Sigmoid colon (tissue), 7 donors: ENCODE data around the gene ZNF701. TPM values are rescaled to one million over a fixed set of nuclear protein-coding genes. Genes with fewer than 3 reads are reported as not detected.
"Not testable (repeated sequence)": the region's sequence is repeated elsewhere in the genome, so short reads cannot be mapped to it uniquely, and the experiment has no call there.

ENCODE experiments used
- DNase-seq: peaks from one replicate; pipeline ENCODE4 v3.0.0-alpha.2; 2019
- H3K27ac ChIP-seq, 4 donors: fragments of 200-600 bp; sonication (generic); one replicate each; pipeline ENCODE4 v1.5.1; 2016 to 2019; ENCODE audit warnings: mild to moderate bottlenecking in 1 of 4
- H3K27me3 ChIP-seq, 3 donors: fragments of 200-600 bp; sonication (generic); one replicate each; pipeline ENCODE4 v1.5.1; 2019; ENCODE audit warnings: mild to moderate bottlenecking in 1 of 3
- H3K36me3 ChIP-seq, 4 donors: fragments of 200-600 bp; sonication (generic); one replicate each; pipeline ENCODE4 v1.5.1; 2016 to 2019
- H3K4me1 ChIP-seq, 4 donors: fragments of 200-600 bp; sonication (generic); one replicate each; pipeline ENCODE4 v1.5.1; 2017 to 2019
- H3K4me3 ChIP-seq, 4 donors: fragments of 200-600 bp; sonication (generic); one replicate each; pipeline ENCODE4 v1.5.1; 2017 to 2019; ENCODE audit warnings: mild to moderate bottlenecking in 2 of 4, moderate library complexity in 1 of 4
- H3K9me3 ChIP-seq, 4 donors: fragments of 200-600 bp in 3 of 4; sonication (generic) in 3 of 4; one replicate each; pipeline versions ENCODE4 v1.5.1 to v1.6.1; 2013 to 2019
- EP300 ChIP-seq, 4 donors: sonication (generic); formaldehyde crosslinking; IDR thresholded peaks; one replicate each; pipeline ENCODE4 v1.6.1; 2017; ENCODE audit warnings: antibody characterized with exemption in 4 of 4
- POLR2A ChIP-seq, 2 donors: fragments of 450-650 bp; IDR thresholded peaks; one replicate each; pipeline ENCODE4 v1.6.1; 2016; ENCODE audit warnings: antibody characterized with exemption in 2 of 2, mild to moderate bottlenecking in 2 of 2, moderate library complexity in 2 of 2
- POLR2AphosphoS5 ChIP-seq, 4 donors: sonication (generic); formaldehyde crosslinking; IDR thresholded peaks; one replicate each; pipeline ENCODE4 v1.6.1; 2017; ENCODE audit warnings: antibody characterized with exemption in 4 of 4
- WGBS, 2 donors: extraction: QIAGEN DNeasy Blood & Tissue Kit; methylation state at CpG; one replicate each; pipeline ENCODE4 v1.1.7; 2013; 5-methylcytosine and 5-hydroxymethylcytosine counted together
- intact Hi-C: fragments of 100-400 bp; cut with DNase I; formaldehyde crosslinking; loops from one replicate; pipeline ENCODE4 v1.15.1; 2023
- polyA plus RNA-seq, 3 donors: library from polyadenylated mRNA; stranded (reverse); fragments of 200-250 nt; gene quantifications; one replicate each; pipeline ENCODE4 v1.2.3, GENCODE V29; 2013
- total RNA-seq, 4 donors: library from RNA; depleted of rRNA; stranded (reverse); fragments of >200 nt; gene quantifications; one replicate each; pipeline ENCODE4 v1.1.0, GENCODE V29; 2016
- TF ChIP-seq, protein P1 (sequence below), 4 experiments: fragments of 450-650 bp in 3 of 4; fragments of 200-600 bp in 1 of 4; IDR thresholded peaks; one replicate each; pipeline ENCODE4 v1.5.1; 2016 to 2019; ENCODE audit warnings: antibody characterized with exemption in 4 of 4, mild to moderate bottlenecking in 3 of 4, moderate library complexity in 2 of 4
- donor health status: healthy with polysubstance abuse.
- donor health status: Bipolar disorder and iron deficiency.
- donor health status: healthy.

ZNF701 gene
- total and polyA plus RNA-seq, 7 donors, result 4.8 to 22.4 (median 12.4) TPM

DNA sequence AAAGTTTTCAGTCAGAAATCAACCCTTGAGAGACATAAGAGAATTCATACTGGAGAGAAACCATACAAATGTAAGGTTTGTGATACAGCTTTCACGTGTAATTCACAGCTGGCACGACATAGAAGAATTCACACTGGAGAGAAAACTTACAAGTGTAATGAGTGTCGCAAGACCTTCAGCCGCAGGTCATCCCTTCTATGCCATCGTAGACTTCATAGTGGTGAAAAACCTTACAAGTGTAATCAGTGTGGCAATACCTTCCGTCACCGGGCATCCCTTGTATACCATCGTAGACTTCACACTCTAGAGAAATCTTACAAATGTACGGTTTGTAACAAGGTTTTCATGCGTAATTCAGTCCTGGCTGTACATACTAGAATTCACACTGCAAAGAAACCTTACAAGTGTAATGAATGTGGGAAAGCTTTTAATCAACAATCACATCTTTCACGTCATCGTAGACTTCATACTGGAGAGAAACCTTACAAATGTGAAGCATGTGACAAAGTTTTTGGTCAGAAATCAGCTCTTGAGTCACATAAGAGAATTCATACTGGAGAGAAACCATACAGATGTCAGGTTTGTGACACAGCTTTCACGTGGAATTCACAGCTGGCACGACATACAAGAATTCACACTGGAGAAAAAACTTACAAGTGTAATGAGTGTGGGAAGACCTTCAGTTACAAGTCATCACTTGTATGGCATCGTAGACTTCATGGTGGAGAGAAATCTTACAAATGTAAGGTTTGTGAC, 15.7 kb upstream of the ZNF701 start:
- Histone ChIP-seq H3K36me3 (peaks cover 13 to 92% (median 37%) of the 10 kb centered on the region in 4 donors), H3K9me3 (peaks cover 0 to 64% (median 18%) of the 10 kb centered on the region in 4 donors), H3K27ac (no peak overlapping the region), H3K4me3 (no peak overlapping the region), H3K4me1 (no peaks in the 10 kb centered on the region), H3K27me3 (no peaks in the 10 kb centered on the region)
- no peak for DNase-seq
- intact Hi-C loops, result no loop called here
- WGBS, 2 donors, result 98% methylated on average over 15 of the region's 15 CpGs
- no peak for TF ChIP-seq EP300 (IDR thresholded peaks at IDR 0.05)
- no peak for TF ChIP-seq POLR2A (IDR thresholded peaks at IDR 0.05)
- no peak for TF ChIP-seq POLR2AphosphoS5 (IDR thresholded peaks at IDR 0.05)
- TF ChIP-seq, protein P1, sequence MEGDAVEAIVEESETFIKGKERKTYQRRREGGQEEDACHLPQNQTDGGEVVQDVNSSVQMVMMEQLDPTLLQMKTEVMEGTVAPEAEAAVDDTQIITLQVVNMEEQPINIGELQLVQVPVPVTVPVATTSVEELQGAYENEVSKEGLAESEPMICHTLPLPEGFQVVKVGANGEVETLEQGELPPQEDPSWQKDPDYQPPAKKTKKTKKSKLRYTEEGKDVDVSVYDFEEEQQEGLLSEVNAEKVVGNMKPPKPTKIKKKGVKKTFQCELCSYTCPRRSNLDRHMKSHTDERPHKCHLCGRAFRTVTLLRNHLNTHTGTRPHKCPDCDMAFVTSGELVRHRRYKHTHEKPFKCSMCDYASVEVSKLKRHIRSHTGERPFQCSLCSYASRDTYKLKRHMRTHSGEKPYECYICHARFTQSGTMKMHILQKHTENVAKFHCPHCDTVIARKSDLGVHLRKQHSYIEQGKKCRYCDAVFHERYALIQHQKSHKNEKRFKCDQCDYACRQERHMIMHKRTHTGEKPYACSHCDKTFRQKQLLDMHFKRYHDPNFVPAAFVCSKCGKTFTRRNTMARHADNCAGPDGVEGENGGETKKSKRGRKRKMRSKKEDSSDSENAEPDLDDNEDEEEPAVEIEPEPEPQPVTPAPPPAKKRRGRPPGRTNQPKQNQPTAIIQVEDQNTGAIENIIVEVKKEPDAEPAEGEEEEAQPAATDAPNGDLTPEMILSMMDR (IDR thresholded peaks at IDR 0.05), result no peak

DNA sequence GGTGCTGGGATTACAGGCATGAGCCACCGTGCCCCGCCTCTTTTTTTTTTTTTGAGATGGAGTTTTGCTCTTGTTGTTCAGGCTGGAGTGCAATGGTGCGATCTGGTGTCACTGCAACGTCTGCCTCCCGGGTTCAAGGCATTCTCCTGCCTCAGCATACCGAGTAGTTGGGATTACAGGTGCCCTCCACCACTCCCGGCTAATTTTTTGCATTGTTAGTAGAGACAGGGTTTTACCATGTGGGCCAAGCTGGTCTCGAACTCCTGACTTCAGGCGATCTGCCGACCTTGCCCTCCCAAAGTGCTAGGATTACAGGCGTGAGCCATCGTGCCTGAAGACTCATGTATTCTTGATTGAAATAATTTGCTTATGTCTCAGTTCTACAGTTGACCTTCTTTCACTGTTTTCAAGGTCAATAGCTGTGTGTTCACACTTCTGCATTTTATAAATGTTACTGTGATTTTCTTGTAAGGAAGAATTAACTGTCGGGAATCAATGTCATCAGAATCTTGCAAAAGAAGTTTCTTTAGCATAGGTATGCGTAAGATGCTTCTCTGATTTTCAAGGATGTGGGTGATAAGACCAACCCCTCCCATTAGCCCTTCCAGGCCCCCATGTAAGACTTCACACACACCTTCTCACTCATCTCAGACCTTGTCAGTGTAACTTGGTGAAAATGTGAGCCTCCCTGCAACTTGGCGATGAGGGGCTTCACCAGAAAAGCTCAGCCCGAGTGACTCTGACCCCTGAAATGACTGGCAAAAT, 12.7 kb upstream of the ZNF701 start:
- Histone ChIP-seq H3K9me3 (peaks cover 0 to 64% (median 18%) of the 10 kb centered on the region in 4 donors), H3K4me1 (no peaks in the 10 kb centered on the region), H3K36me3 (peaks cover 13 to 75% (median 32%) of the 10 kb centered on the region in 4 donors), H3K27me3 (no peaks in the 10 kb centered on the region), H3K4me3 (no peak overlapping the region), H3K27ac (no peak overlapping the region)
- TF ChIP-seq, protein P1 (IDR thresholded peaks at IDR 0.05), result no peak
- TF ChIP-seq POLR2A (IDR thresholded peaks at IDR 0.05) (no peak), POLR2AphosphoS5 (IDR thresholded peaks at IDR 0.05) (no peak), EP300 (IDR thresholded peaks at IDR 0.05) (no peak)
- no peak for DNase-seq
- intact Hi-C loops, result no loop called here
- 97 to 98% methylated on average over 16 of the region's 16 CpGs for WGBS, 2 donors

DNA sequence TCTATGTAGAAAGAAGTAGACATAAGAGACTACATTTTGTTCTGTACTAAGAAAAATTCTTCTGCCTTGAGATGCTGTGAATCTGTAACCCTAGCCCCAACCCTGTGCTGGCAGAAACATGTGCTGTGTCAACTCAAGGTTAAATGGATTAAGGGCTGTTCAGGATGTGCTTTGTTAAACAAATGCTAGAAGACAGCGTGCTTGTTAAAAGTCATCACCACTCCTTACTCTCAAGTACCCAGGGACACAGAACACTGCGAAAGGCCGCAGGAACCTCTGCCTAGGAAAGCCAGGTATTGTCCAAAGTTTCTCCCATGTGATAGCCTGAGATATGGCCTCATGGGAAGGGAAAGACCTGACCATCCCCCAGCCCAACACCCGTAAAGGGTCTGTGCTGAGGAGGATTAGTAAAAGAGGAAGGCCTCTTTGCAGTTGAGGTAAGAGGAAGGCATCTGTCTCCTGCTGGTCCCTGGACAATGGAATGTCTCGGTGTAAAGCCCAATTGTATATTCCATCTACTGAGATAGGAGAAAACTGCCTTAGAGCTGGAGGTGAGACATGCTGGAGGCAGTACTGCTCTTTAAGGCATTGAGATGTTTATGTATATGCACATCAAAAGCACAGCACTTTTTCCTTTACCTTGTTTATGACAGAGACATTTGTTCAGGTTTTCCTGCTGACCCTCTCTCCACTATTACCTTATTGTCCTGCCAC, 11.2 kb upstream of the ZNF701 start:
- peaks cover 6 to 67% (median 24%) of the 10 kb centered on the region in 4 donors for H3K36me3 ChIP-seq
- H3K27ac ChIP-seq, DNase-seq, H3K27me3 ChIP-seq, H3K4me3 ChIP-seq, H3K4me1 ChIP-seq, intact Hi-C loops: not testable (repeated sequence)
- WGBS, 2 donors, result 87 to 88% methylated on average over 5 of the region's 5 CpGs
- peaks cover 0 to 64% (median 14%) of the 10 kb centered on the region in 4 donors for H3K9me3 ChIP-seq

DNA sequence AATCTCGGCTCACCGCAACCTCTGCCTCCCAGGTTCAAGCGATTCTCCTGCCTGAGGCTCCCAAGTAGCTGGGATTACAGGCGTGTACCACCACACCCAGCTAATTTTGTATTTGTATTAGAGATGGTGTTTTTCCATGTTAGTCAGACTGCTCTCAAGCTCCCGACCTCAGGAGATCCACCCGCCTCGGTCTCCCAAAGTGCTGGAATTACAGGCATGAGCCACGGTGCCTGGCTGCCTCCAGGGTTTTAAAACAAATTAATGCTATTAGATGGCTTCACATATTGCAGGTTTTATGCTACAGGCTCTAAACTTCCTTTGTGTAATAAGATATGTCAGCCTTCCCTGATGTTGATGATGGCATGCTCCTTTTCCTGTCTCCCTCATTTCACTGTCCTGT, 8.5 kb upstream of the ZNF701 start:
- Histone ChIP-seq H3K36me3 (peaks cover 0 to 41% (median 9%) of the 10 kb centered on the region in 4 donors), H3K9me3 (peaks cover 0 to 45% (median under 1%) of the 10 kb centered on the region in 4 donors)
- intact Hi-C loops, DNase-seq, H3K27ac ChIP-seq, H3K4me3 ChIP-seq, H3K27me3 ChIP-seq, H3K4me1 ChIP-seq: not testable (repeated sequence)
- 98% methylated on average over 8 of the region's 8 CpGs for WGBS, 2 donors

DNA sequence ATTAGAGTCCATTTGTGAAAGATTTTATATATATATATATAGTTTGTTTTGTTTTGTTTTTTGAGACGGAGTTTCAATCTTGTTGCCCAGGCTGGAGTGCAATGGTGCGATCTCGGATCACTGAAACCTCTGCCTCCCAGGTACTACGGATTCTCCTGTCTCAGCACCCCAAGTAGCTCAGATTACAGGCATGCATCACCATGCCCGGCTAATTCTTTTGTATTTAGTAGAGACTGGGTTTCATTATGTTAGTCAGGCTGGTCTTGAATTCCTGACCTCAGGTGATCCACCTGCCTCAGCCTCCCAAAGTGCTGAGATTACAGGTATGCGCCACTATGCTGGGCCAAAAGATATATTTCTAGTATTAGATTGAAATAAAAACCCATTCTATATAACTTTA, 4.0 kb upstream of the ZNF701 start:
- peaks cover 0 to 23% (median 0%) of the 10 kb centered on the region in 4 donors for H3K9me3 ChIP-seq
- WGBS, 2 donors, result 89 to 97% methylated on average over 6 of the region's 6 CpGs
- no peak for DNase-seq
- no peak overlapping the region for H3K4me3 ChIP-seq
- peaks cover 0 to 16% (median 10%) of the 10 kb centered on the region in 4 donors for H3K4me1 ChIP-seq
- TF ChIP-seq POLR2AphosphoS5 (IDR thresholded peaks at IDR 0.05), result no peak
- TF ChIP-seq EP300 (IDR thresholded peaks at IDR 0.05), result no peak
- no peak for TF ChIP-seq POLR2A (IDR thresholded peaks at IDR 0.05)
- TF ChIP-seq, protein P1 (IDR thresholded peaks at IDR 0.05), result no peak
- peaks cover 0 to 19% (median 3%) of the 10 kb centered on the region in 4 donors for H3K36me3 ChIP-seq
- intact Hi-C loops, result no loop called here
- H3K27me3 ChIP-seq, result no peaks in the 10 kb centered on the region
- H3K27ac ChIP-seq, result no peak overlapping the region
